Hematopoietic multipotent progenitor cell treated with erythropoietin and hydrocortisone succinate and interleukin-3 and kit ligand, for 17 days (in vitro differentiated cells): ENCODE results near the gene LBHD2.
"Not testable (repeated sequence)": the region's sequence is repeated elsewhere in the genome, so short reads cannot be mapped to it uniquely, and the experiment has no call there.

Experiments used
- DNase-seq: peaks from one replicate; pipeline ENCODE4 v3.0.0-alpha.2; 2015; ENCODE audit warnings: low spot score

The LBHD2 gene

GRCh38 chr14:103104654-103105452 is 20.8 kb downstream of the LBHD2 start:
- DNase-seq, result peak; percentile 69

DNA sequence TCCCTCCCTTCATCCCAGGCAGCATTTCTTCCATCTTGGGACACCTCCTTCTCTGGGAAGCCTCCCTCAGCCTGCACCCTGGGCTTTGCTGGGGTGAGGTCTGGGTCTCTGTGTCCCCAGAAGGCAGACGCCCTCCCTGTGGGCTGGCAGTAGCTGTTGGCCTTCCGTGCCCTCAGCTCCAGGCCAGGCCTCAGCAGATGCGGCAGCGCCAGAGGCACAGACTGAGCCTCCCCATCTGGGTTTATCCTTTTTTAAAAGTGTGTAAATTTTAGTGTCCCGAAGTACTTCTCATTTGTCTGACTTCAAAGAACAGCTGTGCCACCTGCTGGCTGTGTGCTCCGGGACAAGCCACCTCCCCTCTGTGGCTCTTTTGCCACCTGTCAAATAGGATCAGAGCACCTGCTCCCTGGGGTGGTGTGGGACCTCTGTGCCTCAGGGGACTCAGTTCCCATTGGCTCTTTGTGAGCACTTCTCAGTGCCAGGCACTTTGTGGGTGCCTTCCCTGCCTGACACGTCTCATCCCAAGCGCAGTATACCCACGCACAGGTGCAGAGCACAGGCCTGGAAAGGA is 21.7 kb downstream of the LBHD2 start:
- peak; percentile 10 for DNase-seq

GRCh38 chr14:103107455-103107854 is 23.4 kb downstream of the LBHD2 start:
- DNase-seq, result no peak

- DNase-seq, result no peak
Measured at GRCh38 chr14:103107941-103108748, 24.1 kb downstream of the LBHD2 start.

GRCh38 chr14:103108749-103109207 is 24.8 kb downstream of the LBHD2 start:
- no peak for DNase-seq

DNA sequence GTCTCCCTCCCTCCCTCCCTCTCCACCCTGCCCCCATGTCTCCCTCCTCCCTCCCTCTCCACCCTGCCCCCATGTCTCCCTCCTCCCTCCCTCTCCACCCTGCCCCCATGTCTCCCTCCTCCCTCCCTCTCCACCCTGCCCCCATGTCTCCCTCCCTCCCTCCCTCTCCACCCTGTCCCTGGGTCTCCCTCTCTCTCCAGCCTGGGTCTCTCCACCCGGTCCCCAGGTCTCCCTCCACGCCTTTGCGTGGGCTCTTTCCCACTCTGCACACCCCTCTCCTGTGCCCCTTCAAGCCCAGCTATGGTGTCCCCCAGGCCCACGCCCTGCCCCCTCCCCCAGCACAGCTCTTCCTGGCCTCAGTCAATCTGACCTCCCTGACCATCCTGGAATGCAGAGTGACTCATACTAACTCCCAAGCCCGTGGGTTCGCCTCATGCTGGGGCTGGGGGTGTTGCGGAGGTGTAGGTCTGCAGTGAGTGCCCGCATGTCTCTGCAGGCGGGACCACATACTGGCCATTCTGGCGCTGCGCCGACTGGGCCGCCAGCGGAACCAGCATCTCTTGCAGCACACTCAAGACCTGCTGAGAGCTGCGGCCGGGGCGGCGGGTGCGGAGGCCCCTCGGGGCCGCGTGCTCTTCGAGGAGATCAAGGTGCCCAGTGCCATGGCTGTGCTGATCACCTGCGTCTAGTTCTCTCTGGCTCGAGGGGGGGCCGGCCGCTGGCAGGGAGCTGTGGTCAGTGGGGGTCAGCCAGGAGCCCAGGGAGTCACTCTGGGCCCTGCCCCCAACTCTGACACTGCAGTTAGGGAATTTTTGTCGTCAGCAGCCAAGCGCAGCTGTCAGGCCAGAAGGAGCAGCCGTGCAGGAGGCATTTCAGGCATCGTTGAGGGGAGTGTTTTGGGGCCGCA is 25.8 kb downstream of the LBHD2 start:
- no peak for DNase-seq

DNA sequence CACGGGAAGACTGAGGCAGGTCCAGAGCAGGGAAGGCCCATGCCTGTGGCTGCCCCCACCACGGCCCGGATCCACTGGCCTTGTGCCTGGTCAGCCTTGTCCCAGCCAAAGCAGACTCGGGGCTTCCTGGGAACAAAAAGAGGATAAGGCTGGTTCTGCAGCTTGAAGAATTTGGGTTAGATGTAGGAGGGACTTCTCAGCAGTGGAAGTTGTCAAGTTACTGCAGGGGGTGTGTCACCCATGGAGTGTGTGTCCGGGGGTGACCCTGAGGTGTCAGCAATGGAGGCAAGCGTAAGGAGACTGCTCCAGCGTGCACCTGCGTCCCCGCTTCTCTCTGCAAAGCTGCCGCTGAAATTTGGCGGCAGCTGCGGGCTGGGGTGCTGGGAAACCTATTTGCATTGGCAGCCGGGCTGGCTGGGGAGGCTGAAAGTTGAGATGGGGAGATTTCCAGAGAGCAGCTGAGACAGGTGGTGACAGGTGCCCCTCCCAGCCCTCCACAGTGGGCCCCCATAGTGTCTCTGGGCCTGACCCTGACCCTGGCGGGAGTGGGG is 26.7 kb downstream of the LBHD2 start:
- no peak for DNase-seq

DNA sequence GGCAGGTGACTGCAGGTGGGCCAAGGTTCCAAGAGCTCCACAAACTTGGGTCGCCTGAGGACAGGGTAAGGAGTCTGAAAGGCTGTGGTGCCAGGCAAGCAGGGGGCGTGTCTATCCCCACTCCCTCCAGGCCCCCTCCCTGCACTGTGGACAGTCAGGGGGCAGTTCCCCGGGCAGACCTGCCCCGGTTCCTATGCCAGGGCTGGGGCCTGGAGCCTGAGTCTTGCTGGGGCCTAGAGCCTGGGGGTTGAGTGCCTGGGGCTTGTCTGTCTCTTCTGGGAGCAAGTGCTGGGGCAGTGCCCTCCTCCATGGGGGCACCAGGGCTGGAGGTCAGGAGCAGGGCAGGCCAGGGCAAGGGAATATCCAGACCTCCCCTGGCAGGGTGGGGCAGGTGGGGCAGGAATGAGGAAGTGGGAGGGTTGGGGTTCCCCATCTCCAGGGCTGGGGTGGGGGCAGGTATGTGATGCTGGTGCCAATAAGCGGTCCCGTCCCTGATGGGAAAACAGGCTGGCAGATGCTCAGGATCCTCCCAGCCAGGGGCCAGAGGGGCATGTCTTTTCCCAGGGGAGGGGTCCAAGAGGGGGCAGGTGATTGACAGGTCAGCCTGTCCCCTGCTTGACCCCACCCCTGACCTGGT is 27.3 kb downstream of the LBHD2 start:
- no peak for DNase-seq

- no peak for DNase-seq
Measured at GRCh38 chr14:103112400-103113243, 28.6 kb downstream of the LBHD2 start.

DNA sequence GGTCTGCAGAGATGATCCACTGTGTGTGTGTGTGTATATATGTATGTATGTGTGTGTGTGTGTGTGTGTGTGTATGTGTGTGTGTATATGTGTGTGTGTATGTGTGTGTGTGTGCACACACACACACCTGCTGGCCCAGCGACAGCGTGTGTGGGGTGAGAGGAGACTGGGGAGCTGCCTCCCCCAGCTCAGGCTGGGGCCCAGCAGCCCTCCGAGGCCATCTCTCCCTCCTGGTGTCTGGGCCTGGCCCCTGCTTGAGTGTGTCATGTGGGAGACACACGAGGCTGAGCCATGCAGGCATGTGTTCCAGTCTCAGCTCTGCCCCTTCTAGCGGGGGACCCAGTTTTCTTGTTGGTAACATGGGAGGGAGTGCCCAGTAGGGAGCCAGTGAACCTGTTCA is 29.3 kb downstream of the LBHD2 start:
- DNase-seq, result no peak

- no peak for DNase-seq
Measured at GRCh38 chr14:103113774-103114173, 29.8 kb downstream of the LBHD2 start.

DNA sequence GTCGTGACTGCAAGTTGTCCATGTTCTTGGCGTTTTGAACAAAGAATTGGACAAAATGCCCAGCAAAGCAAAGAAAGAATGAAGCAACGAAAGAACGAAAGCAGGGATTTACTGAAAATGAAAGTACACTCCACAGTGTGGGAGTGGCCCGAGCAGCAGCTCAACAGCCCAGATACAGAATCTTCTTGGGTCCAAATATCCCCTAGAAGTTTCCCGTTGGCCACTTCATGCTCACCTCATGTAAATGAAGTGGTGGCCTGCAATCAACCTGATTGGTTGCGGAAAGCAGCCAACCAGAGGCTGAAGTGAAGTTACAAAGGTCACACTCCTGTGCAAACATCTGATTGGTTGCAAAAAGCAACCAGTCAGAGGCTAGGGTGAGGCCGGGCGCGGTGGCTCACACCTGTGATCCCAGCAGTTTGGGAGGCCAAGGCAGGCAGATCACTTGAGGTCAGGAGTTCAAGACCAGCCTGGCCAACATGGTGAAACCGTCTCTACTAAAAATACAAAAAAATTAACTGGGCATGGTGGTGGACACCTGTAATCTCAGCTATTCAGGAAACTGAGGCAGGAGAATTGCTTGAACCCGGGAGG is 31.2 kb downstream of the LBHD2 start:
- DNase-seq, result not testable (repeated sequence)

- DNase-seq, result no peak
Measured at GRCh38 chr14:103115845-103116572, 32.0 kb downstream of the LBHD2 start.

DNA sequence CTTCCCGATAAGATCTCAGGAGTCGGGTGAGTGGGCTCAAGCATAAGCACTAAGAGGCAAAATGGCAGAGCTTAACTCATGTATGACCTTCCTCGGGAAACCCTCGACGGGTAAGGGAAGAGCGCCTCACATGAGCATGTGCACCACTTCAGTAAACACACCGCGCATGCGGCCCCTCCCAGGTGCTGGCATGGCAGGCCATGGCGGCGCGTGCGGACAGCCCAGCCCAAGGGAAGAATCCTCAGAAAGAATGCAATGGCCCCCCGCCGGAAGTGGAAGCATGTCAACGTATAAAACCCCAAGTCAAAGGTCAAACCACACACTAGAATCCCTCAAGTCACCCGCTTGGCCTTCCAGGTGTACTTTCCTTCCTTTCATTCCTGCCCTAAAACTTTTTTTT is 32.6 kb downstream of the LBHD2 start:
- no peak for DNase-seq

- not testable (repeated sequence) for DNase-seq
Measured at GRCh38 chr14:103117499-103117898, 33.5 kb downstream of the LBHD2 start.

DNA sequence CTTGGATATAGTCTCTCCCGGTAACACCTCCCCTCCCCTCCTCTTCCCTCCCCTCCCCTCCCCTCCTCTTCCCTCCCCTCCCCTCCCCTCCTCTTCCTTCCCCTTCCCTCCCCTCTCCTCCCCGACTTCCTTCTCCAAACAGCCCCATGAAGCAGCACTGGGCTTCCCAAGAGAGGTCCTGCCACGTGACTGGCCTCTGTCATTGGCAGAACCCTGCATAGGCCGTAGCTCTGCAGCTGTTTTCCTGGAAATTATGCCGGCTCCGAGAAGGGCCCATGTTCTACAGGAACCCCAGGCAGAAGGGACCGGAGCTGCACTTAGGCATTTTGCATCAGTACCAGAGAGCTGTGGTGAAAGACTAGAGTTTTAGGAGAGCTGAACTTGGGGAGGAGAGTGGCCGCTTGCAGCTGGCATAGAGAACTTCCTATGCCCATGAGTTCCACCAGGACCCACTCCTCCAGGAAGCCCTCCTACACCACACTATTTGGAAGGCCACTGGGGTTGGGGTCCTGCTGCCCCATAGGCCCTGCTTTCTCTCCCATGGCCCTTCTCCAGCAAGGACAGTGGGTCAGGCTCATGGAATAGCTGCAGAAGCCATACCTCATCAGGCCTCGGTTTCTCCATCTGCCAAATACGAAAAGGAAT is 34.1 kb downstream of the LBHD2 start:
- DNase-seq, result no peak

GRCh38 chr14:103118663-103119404 is 34.8 kb downstream of the LBHD2 start:
- no peak for DNase-seq

GRCh38 chr14:103119527-103119926 is 35.5 kb downstream of the LBHD2 start:
- DNase-seq, result not testable (repeated sequence)
